ENCODE results near the gene PGAP6. TPM values are rescaled to one million over a fixed set of nuclear protein-coding genes. Genes with fewer than 3 reads are reported as not detected.
"Not testable (repeated sequence)": the region's sequence is repeated elsewhere in the genome, so short reads cannot be mapped to it uniquely, and the experiment has no call there.

The PGAP6 gene
- total RNA-seq, 1 donor, result 54.3 TPM

DNA sequence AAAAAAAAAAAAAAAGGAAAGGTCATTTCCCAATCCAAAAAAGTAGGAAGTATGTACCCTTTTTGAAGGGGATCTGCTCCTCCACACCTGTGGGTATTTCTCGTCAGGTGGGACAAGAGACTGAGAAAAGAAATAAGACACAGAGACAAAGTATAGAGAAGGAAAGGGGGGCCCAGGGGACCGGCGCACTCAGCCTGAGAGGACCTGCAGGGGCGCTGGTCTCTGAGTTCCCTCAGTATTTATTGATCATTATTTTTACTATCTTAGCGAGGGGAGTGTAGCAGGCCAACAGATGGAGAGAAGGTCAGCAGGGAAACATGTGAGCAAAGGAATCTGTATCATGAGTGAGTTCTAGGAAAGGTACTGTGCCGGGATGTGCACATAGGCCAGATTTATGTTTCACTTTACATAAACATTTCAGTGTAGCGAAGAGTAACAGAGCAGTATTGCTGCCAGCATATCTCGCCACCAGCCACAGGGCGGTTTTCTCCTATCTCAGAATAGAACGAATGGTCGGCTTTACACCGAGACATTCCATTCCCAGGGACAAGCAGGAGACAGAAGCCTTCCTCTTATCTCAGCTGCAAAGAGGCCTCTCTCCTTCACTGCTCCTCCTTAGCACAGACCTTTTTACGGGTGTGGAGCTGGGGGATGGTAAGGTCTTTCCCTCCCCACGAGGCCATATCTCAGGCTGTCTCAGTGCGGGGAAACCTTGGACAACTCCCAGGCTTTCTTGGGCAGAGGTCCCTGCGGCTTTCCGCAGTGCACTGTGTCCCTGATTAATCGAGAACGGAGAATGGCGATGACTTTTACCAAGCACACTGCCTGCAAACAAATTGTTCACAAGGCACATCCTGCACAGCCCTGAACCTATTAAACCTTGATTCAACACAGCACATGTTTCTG, 6.2 kb upstream of the PGAP6 start:
- not testable (repeated sequence) for H3K9me3 ChIP-seq (ENCODE audit: low read depth, low read length); H4K20me1 ChIP-seq (ENCODE audit: insufficient read depth, low read length); H3K79me2 ChIP-seq (ENCODE audit: insufficient read depth, low read length); H3K27me3 ChIP-seq (ENCODE audit: insufficient read depth, low read length); DNase-seq (ENCODE audit: insufficient read length, low spot score, missing footprints); H3K27ac ChIP-seq (ENCODE audit: low read depth, low read length); H3K36me3 ChIP-seq (ENCODE audit: insufficient read depth, low read length)
- TF ChIP-seq, protein P1, sequence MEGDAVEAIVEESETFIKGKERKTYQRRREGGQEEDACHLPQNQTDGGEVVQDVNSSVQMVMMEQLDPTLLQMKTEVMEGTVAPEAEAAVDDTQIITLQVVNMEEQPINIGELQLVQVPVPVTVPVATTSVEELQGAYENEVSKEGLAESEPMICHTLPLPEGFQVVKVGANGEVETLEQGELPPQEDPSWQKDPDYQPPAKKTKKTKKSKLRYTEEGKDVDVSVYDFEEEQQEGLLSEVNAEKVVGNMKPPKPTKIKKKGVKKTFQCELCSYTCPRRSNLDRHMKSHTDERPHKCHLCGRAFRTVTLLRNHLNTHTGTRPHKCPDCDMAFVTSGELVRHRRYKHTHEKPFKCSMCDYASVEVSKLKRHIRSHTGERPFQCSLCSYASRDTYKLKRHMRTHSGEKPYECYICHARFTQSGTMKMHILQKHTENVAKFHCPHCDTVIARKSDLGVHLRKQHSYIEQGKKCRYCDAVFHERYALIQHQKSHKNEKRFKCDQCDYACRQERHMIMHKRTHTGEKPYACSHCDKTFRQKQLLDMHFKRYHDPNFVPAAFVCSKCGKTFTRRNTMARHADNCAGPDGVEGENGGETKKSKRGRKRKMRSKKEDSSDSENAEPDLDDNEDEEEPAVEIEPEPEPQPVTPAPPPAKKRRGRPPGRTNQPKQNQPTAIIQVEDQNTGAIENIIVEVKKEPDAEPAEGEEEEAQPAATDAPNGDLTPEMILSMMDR (IDR thresholded peaks at IDR 0.05; ENCODE audit: extremely low read depth, low read depth, low read length), result peak; percentile 11
- H2AFZ ChIP-seq (ENCODE audit: low read length), result peak overlapping the region; percentile 76
- H3K4me3 ChIP-seq (ENCODE audit: insufficient read depth, low read length), result peak overlapping the region; percentile 52
- peak overlapping the region; percentile 76 for H3K4me2 ChIP-seq (ENCODE audit: insufficient read depth, low read length)
- H3K4me1 ChIP-seq (ENCODE audit: insufficient read depth, low read length), result peaks cover 11% of the 10 kb centered on the region

DNA sequence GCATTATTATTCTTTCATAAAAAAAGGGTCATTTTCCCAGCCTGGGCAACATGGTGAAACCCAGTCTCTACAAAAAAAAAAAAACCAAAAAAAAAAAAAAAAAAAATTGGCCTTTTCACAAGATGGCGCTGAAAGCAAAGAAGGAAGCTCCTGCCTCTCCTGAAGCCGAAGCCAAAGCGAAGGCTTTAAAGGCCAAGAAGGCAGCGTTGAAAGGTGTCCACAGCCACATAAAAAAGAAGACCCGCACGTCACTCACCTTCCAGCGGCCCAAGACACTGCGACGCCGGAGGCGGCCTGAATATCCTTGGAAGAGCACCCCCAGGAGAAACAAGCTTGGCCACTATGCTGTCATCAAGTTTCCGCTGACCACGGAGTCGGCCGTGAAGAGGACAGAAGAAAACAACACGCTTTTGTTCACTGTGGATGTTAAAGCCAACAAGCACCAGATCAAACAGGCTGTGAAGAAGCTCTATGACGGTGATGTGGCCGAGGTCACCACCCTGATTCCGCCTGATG, 4.9 kb upstream of the PGAP6 start:
- peak overlapping the region; percentile 53 for H3K4me3 ChIP-seq (ENCODE audit: insufficient read depth, low read length)
- H2AFZ ChIP-seq (ENCODE audit: low read length), result peak overlapping the region; percentile 99
- H3K27ac ChIP-seq (ENCODE audit: low read depth, low read length), result no peak overlapping the region
- H3K79me2 ChIP-seq (ENCODE audit: insufficient read depth, low read length), result no peaks in the 10 kb centered on the region
- H4K20me1 ChIP-seq (ENCODE audit: insufficient read depth, low read length), result no peaks in the 10 kb centered on the region
- H3K9me3 ChIP-seq (ENCODE audit: low read depth, low read length), result no peaks in the 10 kb centered on the region
- no peaks in the 10 kb centered on the region for H3K27me3 ChIP-seq (ENCODE audit: insufficient read depth, low read length)
- peak overlapping the region; percentile 65 for H3K4me2 ChIP-seq (ENCODE audit: insufficient read depth, low read length)
- DNase-seq (ENCODE audit: insufficient read length, low spot score, missing footprints), result no peak
- TF ChIP-seq, protein P1 (IDR thresholded peaks at IDR 0.05; ENCODE audit: extremely low read depth, low read depth, low read length), result peak; percentile 15
- no peaks in the 10 kb centered on the region for H3K36me3 ChIP-seq (ENCODE audit: insufficient read depth, low read length)
- peaks cover 13% of the 10 kb centered on the region for H3K4me1 ChIP-seq (ENCODE audit: insufficient read depth, low read length)

DNA sequence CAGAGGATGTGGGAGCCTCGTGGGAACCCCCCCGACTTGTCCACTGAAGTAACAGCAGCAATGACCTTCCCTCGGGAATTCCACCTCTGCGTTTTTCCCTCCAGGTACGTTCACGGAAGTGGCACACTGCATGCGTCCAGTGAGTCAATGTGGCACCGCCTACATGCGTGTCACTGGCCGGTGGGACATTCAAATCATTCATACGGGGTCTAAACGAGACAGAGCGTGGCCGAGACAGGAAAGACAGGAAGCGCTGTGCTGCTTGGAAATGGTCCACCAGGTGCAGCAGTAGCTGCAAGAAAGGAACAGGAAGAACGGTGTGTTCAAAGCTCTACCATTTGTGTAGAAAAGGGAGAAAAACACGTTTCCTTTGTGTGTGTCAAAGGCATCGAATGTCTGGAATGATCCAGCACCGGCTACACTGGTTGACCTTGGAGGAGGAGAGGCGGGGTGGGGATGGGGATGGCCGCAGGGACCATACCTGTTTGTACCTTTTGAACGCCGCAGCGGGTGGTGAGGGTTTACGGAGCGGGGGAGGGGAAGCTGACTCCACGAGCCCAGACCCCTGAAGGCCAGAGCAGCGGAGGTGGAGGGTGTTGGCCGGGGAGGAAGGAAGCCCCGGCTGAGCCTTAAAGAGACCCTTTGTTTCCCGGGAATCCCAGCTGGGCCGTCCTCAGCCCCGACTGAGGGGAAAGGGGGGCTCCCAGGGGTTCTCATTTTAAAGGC, 1.7 kb upstream of the PGAP6 start:
- peaks cover 29% of the 10 kb centered on the region for H3K79me2 ChIP-seq (ENCODE audit: insufficient read depth, low read length)
- DNase-seq (ENCODE audit: insufficient read length, low spot score, missing footprints), result no peak
- H3K27me3 ChIP-seq (ENCODE audit: insufficient read depth, low read length), result no peaks in the 10 kb centered on the region
- TF ChIP-seq, protein P1 (IDR thresholded peaks at IDR 0.05; ENCODE audit: extremely low read depth, low read depth, low read length), result no peak
- no peaks in the 10 kb centered on the region for H3K9me3 ChIP-seq (ENCODE audit: low read depth, low read length)
- peaks cover 13% of the 10 kb centered on the region for H4K20me1 ChIP-seq (ENCODE audit: insufficient read depth, low read length)
- peak overlapping the region; percentile 92 for H3K4me2 ChIP-seq (ENCODE audit: insufficient read depth, low read length)
- H3K4me3 ChIP-seq (ENCODE audit: insufficient read depth, low read length), result no peak overlapping the region
- H3K36me3 ChIP-seq (ENCODE audit: insufficient read depth, low read length), result no peaks in the 10 kb centered on the region
- peaks cover 13% of the 10 kb centered on the region for H3K4me1 ChIP-seq (ENCODE audit: insufficient read depth, low read length)
- H3K27ac ChIP-seq (ENCODE audit: low read depth, low read length), result no peak overlapping the region
- H2AFZ ChIP-seq (ENCODE audit: low read length), result no peak overlapping the region
